Astrocyte (in vitro differentiated cells and primary cell): ENCODE data around the gene DEDD2. TPM values are rescaled to one million over a fixed set of nuclear protein-coding genes. Genes with fewer than 3 reads are reported as not detected.

ENCODE experiments used
- DNase-seq: peaks from one replicate; pipeline ENCODE4 v3.0.0-alpha.2; 2010; ENCODE audit warnings: low read depth
- FAIRE-seq: peaks from 2 replicates; lab custom pipeline; 2011; peaks lifted over from hg19 to GRCh38; lab: Jason Lieb, UNC
- H2AFZ ChIP-seq: 2 replicates; pipeline ENCODE4 v1.6.0; 2012; ENCODE audit warnings: low read depth, low read length, inconsistent platforms
- H3K27ac ChIP-seq: 2 replicates; pipeline ENCODE4 v1.5.1; 2011; ENCODE audit warnings: low read depth, low read length, inconsistent platforms
- H3K27me3 ChIP-seq: 2 replicates; pipeline ENCODE4 v1.6.0; 2011; ENCODE audit warnings: low read length, inconsistent platforms; ENCODE audit not compliant: insufficient read depth
- H3K36me3 ChIP-seq: 2 replicates; pipeline ENCODE4 v1.5.1; 2011; ENCODE audit warnings: low read length, inconsistent platforms; ENCODE audit not compliant: insufficient read depth
- H3K4me1 ChIP-seq: 2 replicates; pipeline ENCODE4 v1.5.1; 2011; ENCODE audit warnings: low read length, inconsistent platforms; ENCODE audit not compliant: insufficient read depth
- H3K4me2 ChIP-seq: 2 replicates; pipeline ENCODE4 v1.6.0; 2012; ENCODE audit warnings: low read length, inconsistent platforms
- H3K4me3 ChIP-seq: 2 replicates; pipeline ENCODE4 v1.5.1; 2011; ENCODE audit warnings: low read depth, mild to moderate bottlenecking, low read length, inconsistent platforms; ENCODE audit not compliant: insufficient read depth
- H3K79me2 ChIP-seq: 2 replicates; pipeline ENCODE4 v1.6.0; 2012; ENCODE audit warnings: mild to moderate bottlenecking, low read length, inconsistent platforms; ENCODE audit not compliant: insufficient read depth
- H3K9ac ChIP-seq: 2 replicates; pipeline ENCODE4 v1.6.0; 2012; ENCODE audit warnings: mild to moderate bottlenecking, low read length, inconsistent platforms
- H3K9me3 ChIP-seq: 2 replicates; pipeline ENCODE4 v1.5.1; 2012; ENCODE audit warnings: low read depth, mild to moderate bottlenecking, low read length, inconsistent platforms; ENCODE audit not compliant: insufficient read depth
- H4K20me1 ChIP-seq: 2 replicates; pipeline ENCODE4 v1.6.0; 2012; ENCODE audit warnings: low read length, inconsistent platforms; ENCODE audit not compliant: insufficient read depth
- H3K27ac Mint-ChIP-seq: one replicate; pipeline ENCODE4 v1.8.0; 2021; ENCODE audit warnings: mild to moderate bottlenecking, mixed read lengths; ENCODE audit not compliant: unreplicated experiment
- H3K27me3 Mint-ChIP-seq: one replicate; pipeline ENCODE4 v1.8.0; 2021; ENCODE audit warnings: low read depth, mixed read lengths; ENCODE audit not compliant: unreplicated experiment
- H3K36me3 Mint-ChIP-seq: one replicate; pipeline ENCODE4 v1.8.0; 2021; ENCODE audit warnings: low read depth, mixed read lengths; ENCODE audit not compliant: unreplicated experiment
- H3K4me1 Mint-ChIP-seq: one replicate; pipeline ENCODE4 v1.8.0; 2021; ENCODE audit warnings: low read depth, mixed read lengths; ENCODE audit not compliant: unreplicated experiment
- H3K4me3 Mint-ChIP-seq: one replicate; pipeline ENCODE4 v1.8.0; 2021; ENCODE audit warnings: mild to moderate bottlenecking, moderate library complexity, mixed read lengths; ENCODE audit not compliant: unreplicated experiment
- H3K9me3 Mint-ChIP-seq: one replicate; pipeline ENCODE4 v1.8.0; 2021; ENCODE audit warnings: mild to moderate bottlenecking, mixed read lengths; ENCODE audit not compliant: unreplicated experiment
- EZH2 ChIP-seq: IDR thresholded peaks from 2 replicates; pipeline ENCODE4 v1.6.1; 2012; ENCODE audit warnings: mild to moderate bottlenecking, low read length, inconsistent platforms; ENCODE audit not compliant: insufficient read depth
- total RNA-seq: library from RNA; stranded (reverse); gene quantifications from 2 replicates; pipeline ENCODE4 v1.2.1, GENCODE V29; 2021
- TF ChIP-seq, protein P1 (sequence below): IDR thresholded peaks from 2 replicates; pipeline ENCODE4 v1.5.1; 2011; ENCODE audit warnings: low read depth, mild to moderate bottlenecking, inconsistent platforms, low read length, moderate library complexity; ENCODE audit not compliant: insufficient read depth

DEDD2 gene
- total RNA-seq, 1 donor from 2014 or later, result 26.1 TPM

DNA sequence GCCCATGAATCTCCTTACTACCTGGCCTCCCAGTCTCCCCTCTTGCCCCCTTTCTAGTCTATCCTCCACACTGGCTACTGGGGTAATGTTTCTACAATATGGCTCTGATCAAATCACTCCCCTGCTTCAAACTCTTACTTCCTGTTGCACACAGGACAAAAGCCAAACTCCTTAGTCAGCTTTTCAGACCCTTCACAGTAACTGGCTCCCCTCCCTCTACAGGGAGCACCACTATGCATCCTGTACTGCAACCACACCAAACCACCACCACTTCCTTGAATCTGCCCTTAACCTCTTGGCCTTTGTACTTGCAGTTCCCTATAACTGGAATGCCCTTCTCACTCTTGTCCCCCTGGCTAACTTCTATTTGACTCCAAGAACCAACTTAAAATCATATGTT, 32.2 kb downstream of the DEDD2 start:
- peaks cover 31% of the 10 kb centered on the region for H3K27me3 Mint-ChIP-seq
- peaks cover 15% of the 10 kb centered on the region for H3K4me1 Mint-ChIP-seq
- FAIRE-seq, result no peak

DNA sequence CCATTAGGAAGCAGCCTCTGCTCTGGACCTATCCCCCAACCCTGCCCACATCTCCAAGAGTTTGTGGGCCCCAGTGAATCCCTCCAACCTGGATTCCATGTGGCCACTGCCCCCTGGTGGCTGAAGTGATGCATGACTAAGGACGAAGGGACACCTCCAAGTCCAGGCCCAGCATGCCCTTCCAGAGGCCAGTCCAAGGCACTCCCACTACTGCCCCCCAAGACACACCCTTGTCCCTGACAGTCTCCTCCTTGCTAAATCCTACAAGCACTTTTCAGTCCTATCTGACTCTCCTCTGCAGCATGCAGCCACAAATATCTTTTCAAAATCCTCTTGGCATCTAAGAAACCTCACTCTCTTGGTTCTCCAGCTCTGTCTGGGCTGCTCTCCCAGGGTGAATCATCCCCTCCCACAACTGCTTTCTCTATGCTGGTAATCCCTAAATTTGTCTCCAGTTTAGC, 33.0 kb downstream of the DEDD2 start:
- H4K20me1 ChIP-seq, result no peaks in the 10 kb centered on the region
- Mint-ChIP-seq H3K4me3 (peak overlapping the region; percentile 45), H3K27ac (peak overlapping the region; percentile 14), H3K4me1 (peaks cover 15% of the 10 kb centered on the region), H3K36me3 (peaks cover 2% of the 10 kb centered on the region), H3K27me3 (peaks cover 36% of the 10 kb centered on the region), H3K9me3 (no peaks in the 10 kb centered on the region)
- H3K79me2 ChIP-seq, result no peaks in the 10 kb centered on the region
- no peak overlapping the region for H3K9ac ChIP-seq
- peak; percentile 80 for DNase-seq
- H3K4me3 ChIP-seq, result no peak overlapping the region
- no peak for TF ChIP-seq EZH2
- TF ChIP-seq, protein P1, sequence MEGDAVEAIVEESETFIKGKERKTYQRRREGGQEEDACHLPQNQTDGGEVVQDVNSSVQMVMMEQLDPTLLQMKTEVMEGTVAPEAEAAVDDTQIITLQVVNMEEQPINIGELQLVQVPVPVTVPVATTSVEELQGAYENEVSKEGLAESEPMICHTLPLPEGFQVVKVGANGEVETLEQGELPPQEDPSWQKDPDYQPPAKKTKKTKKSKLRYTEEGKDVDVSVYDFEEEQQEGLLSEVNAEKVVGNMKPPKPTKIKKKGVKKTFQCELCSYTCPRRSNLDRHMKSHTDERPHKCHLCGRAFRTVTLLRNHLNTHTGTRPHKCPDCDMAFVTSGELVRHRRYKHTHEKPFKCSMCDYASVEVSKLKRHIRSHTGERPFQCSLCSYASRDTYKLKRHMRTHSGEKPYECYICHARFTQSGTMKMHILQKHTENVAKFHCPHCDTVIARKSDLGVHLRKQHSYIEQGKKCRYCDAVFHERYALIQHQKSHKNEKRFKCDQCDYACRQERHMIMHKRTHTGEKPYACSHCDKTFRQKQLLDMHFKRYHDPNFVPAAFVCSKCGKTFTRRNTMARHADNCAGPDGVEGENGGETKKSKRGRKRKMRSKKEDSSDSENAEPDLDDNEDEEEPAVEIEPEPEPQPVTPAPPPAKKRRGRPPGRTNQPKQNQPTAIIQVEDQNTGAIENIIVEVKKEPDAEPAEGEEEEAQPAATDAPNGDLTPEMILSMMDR, result peak; percentile 72
- no peaks in the 10 kb centered on the region for H3K9me3 ChIP-seq
- peak; percentile 77 for FAIRE-seq
- no peak overlapping the region for H3K27ac ChIP-seq
- no peaks in the 10 kb centered on the region for H3K36me3 ChIP-seq
- H3K27me3 ChIP-seq, result peaks cover 21% of the 10 kb centered on the region
- H3K4me1 ChIP-seq, result peaks cover 7% of the 10 kb centered on the region
- H3K4me2 ChIP-seq, result peak overlapping the region; percentile 12
- peak overlapping the region; percentile 24 for H2AFZ ChIP-seq

More for the DNA sequence above, 32.2 kb downstream of the DEDD2 start:
- no peak overlapping the region for H3K4me3 Mint-ChIP-seq
- no peak overlapping the region for H3K4me3 ChIP-seq
- H3K27me3 ChIP-seq, result peaks cover 13% of the 10 kb centered on the region
- DNase-seq, result peak; percentile 22
- no peak overlapping the region for H3K27ac ChIP-seq
- H3K9me3 ChIP-seq, result no peaks in the 10 kb centered on the region
- peaks cover 2% of the 10 kb centered on the region for H3K36me3 Mint-ChIP-seq
- H3K9me3 Mint-ChIP-seq, result no peaks in the 10 kb centered on the region
- H3K36me3 ChIP-seq, result no peaks in the 10 kb centered on the region
- H4K20me1 ChIP-seq, result no peaks in the 10 kb centered on the region
- H3K27ac Mint-ChIP-seq, result peak overlapping the region; percentile 14
- no peak overlapping the region for H3K4me2 ChIP-seq
- TF ChIP-seq, protein P1, result no peak
- no peak for TF ChIP-seq EZH2
- peaks cover 7% of the 10 kb centered on the region for H3K4me1 ChIP-seq
- no peaks in the 10 kb centered on the region for H3K79me2 ChIP-seq
- no peak overlapping the region for H2AFZ ChIP-seq
- H3K9ac ChIP-seq, result no peak overlapping the region
